ENCODE data around the gene VAMP8.

DNA sequence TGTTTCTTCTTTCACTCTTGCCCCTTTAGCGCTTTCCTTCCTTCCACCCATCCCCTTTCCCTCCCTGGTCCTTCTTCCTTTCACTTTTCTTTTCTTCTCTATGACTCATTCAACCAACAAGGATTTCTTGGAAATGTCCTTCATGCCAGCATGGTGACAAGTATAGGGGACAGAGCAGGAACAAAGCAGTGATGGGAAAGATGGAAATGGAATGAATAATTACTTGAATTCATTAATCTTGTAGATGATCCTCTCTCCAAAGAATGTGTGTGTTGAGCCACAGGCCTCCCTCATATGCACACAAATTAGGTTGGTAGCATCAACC, 8.4 kb downstream of the VAMP8 start:
- no peak for TF ChIP-seq CTCF (IDR thresholded peaks at IDR 0.05)
- peak in 1 of 2 donors; percentile 94 for TF ChIP-seq POLR2AphosphoS5 (IDR thresholded peaks at IDR 0.05)
- TF ChIP-seq POLR2A (IDR thresholded peaks at IDR 0.05), result no peak
